ENCODE measurements around the gene TRIM21. TPM values are rescaled to one million over a fixed set of nuclear protein-coding genes. Genes with fewer than 3 reads are reported as not detected.

TRIM21 gene
- total and polyA plus RNA-seq, 9 of the 15 experiments (the other 6 are each of a cell fraction or from before 2014, with no cell fraction given): 9.2 to 21.1 (median 10.8) TPM

DNA sequence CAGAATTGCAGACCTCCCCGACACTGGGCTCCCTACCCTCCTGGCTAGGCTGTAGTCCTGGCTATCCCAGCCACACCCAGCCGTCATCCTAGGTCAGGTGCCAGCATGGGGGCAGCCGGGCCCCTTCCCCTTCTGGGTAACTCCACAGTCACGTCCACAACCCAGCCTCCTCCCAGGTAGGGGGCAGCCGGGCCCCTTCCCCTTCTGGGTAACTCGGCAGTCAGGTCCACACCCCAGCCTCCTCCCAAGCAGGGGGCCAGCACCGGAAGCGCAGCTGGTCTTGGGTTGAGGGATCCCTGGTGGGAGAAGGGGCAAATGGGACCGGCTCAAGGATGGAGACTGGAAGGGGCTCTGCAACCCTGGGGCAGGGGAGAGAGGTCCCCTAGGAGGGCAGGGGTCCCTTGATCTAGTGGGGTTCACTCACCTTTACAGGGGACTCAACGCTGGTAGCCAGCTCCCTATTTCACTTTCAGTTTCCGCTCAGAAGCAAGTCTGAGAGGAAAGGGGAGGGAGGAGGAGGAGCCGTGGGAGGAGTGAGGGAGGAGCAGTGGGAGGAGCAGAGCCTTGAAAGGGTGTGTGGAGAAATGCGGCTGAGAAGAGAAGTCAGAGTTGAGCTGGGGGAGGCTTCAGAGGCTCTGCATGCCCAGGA is at the start of gene TRIM21 (continued):
- TF ChIP-seq, protein P1, sequence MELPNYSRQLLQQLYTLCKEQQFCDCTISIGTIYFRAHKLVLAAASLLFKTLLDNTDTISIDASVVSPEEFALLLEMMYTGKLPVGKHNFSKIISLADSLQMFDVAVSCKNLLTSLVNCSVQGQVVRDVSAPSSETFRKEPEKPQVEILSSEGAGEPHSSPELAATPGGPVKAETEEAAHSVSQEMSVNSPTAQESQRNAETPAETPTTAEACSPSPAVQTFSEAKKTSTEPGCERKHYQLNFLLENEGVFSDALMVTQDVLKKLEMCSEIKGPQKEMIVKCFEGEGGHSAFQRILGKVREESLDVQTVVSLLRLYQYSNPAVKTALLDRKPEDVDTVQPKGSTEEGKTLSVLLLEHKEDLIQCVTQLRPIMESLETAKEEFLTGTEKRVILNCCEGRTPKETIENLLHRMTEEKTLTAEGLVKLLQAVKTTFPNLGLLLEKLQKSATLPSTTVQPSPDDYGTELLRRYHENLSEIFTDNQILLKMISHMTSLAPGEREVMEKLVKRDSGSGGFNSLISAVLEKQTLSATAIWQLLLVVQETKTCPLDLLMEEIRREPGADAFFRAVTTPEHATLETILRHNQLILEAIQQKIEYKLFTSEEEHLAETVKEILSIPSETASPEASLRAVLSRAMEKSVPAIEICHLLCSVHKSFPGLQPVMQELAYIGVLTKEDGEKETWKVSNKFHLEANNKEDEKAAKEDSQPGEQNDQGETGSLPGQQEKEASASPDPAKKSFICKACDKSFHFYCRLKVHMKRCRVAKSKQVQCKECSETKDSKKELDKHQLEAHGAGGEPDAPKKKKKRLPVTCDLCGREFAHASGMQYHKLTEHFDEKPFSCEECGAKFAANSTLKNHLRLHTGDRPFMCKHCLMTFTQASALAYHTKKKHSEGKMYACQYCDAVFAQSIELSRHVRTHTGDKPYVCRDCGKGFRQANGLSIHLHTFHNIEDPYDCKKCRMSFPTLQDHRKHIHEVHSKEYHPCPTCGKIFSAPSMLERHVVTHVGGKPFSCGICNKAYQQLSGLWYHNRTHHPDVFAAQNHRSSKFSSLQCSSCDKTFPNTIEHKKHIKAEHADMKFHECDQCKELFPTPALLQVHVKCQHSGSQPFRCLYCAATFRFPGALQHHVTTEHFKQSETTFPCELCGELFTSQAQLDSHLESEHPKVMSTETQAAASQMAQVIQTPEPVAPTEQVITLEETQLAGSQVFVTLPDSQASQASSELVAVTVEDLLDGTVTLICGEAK (IDR thresholded peaks at IDR 0.05): peak; percentile 70
- TF ChIP-seq, protein P1 (CRISPR knock-in tag; IDR thresholded peaks at IDR 0.05): no peak
- TF ChIP-seq, protein P2, sequence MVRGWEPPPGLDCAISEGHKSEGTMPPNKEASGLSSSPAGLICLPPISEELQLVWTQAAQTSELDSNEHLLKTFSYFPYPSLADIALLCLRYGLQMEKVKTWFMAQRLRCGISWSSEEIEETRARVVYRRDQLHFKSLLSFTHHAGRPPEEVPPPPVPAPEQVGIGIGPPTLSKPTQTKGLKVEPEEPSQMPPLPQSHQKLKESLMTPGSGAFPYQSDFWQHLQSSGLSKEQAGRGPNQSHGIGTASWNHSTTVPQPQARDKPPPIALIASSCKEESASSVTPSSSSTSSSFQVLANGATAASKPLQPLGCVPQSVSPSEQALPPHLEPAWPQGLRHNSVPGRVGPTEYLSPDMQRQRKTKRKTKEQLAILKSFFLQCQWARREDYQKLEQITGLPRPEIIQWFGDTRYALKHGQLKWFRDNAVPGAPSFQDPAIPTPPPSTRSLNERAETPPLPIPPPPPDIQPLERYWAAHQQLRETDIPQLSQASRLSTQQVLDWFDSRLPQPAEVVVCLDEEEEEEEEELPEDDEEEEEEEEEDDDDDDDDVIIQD (CRISPR knock-in tag; IDR thresholded peaks at IDR 0.05): no peak
- TF ChIP-seq PKNOX1 (IDR thresholded peaks at IDR 0.05) (peak; percentile 60), ZNF592 (IDR thresholded peaks at IDR 0.05) (no peak), ZSCAN32 (CRISPR knock-in tag; IDR thresholded peaks at IDR 0.05) (no peak), NONO (IDR thresholded peaks at IDR 0.05; ENCODE audit: low read depth in 2 of 2, low read length in 1 of 2) (no peak), PTTG1 (tag; IDR thresholded peaks at IDR 0.05; ENCODE audit: low read depth) (no peak), ZC3H8 (IDR thresholded peaks at IDR 0.05) (no peak)
- TF ChIP-seq, protein P3, sequence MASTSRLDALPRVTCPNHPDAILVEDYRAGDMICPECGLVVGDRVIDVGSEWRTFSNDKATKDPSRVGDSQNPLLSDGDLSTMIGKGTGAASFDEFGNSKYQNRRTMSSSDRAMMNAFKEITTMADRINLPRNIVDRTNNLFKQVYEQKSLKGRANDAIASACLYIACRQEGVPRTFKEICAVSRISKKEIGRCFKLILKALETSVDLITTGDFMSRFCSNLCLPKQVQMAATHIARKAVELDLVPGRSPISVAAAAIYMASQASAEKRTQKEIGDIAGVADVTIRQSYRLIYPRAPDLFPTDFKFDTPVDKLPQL (IDR thresholded peaks at IDR 0.05; ENCODE audit: extremely low read depth, insufficient read length): no peak
